Measurements from ENCODE around the gene SLC8A1.

- TF ChIP-seq CTCF (IDR thresholded peaks at IDR 0.05) (no peak), POLR2A (IDR thresholded peaks at IDR 0.05) (no peak)
Observed at GRCh38 chr2:40432921-40433483, 18.9 kb downstream of the SLC8A1 start.

Measured in tibial nerve (tissue), 3 donors.